Ishikawa (cell line): Measurements from ENCODE around the gene GALNT10.

Experiments used
- CEBPB ChIP-seq: IDR thresholded peaks from 2 replicates; pipeline ENCODE4 v1.6.1; 2012
- CREB1 ChIP-seq: IDR thresholded peaks from 2 replicates; pipeline ENCODE4 v1.6.1; 2012; ENCODE audit warnings: low read depth
- EGR1 ChIP-seq: IDR thresholded peaks from 2 replicates; pipeline ENCODE4 v1.6.1; 2012
- EP300 ChIP-seq: IDR thresholded peaks from 2 replicates; pipeline ENCODE4 v1.6.1; 2012; ENCODE audit warnings: borderline replicate concordance
- FOXM1 ChIP-seq: IDR thresholded peaks from 2 replicates; pipeline ENCODE4 v1.6.1; 2012; ENCODE audit warnings: low read depth, borderline replicate concordance
- MAX ChIP-seq: IDR thresholded peaks from 2 replicates; pipeline ENCODE4 v1.6.1; 2012
- NFIC ChIP-seq: IDR thresholded peaks from 2 replicates; pipeline ENCODE4 v1.6.1; 2012
- RAD21 ChIP-seq: IDR thresholded peaks from 2 replicates; pipeline ENCODE4 v1.6.1; 2012; ENCODE audit warnings: low read depth
- REST ChIP-seq: IDR thresholded peaks from 2 replicates; pipeline ENCODE4 v1.6.1; 2012; ENCODE audit warnings: low read depth, mild to moderate bottlenecking
- TAF1 ChIP-seq: IDR thresholded peaks from 2 replicates; pipeline ENCODE4 v1.6.1; 2012; ENCODE audit warnings: low read depth, mild to moderate bottlenecking
- TCF12 ChIP-seq: IDR thresholded peaks from 2 replicates; pipeline ENCODE4 v1.6.1; 2012; ENCODE audit warnings: low read depth
- TEAD4 ChIP-seq: IDR thresholded peaks from 2 replicates; pipeline ENCODE4 v1.6.1; 2012
- USF1 ChIP-seq: IDR thresholded peaks from 2 replicates; pipeline ENCODE4 v1.6.1; 2012
- YY1 ChIP-seq: IDR thresholded peaks from 2 replicates; pipeline ENCODE4 v1.6.1; 2012; ENCODE audit warnings: low read depth
- ZBTB7A ChIP-seq: IDR thresholded peaks from 2 replicates; pipeline ENCODE4 v1.6.1; 2012; ENCODE audit warnings: low read depth

The GALNT10 gene

GRCh38 chr5:154391788-154392187 is 201.3 kb downstream of the GALNT10 start:
- TF ChIP-seq REST = no peak
- peak; percentile 79 for TF ChIP-seq USF1
- TF ChIP-seq CEBPB = no peak

GRCh38 chr5:154393850-154394249 is 203.3 kb downstream of the GALNT10 start:
- TF ChIP-seq MAX = no peak
- no peak for TF ChIP-seq TCF12
- no peak for TF ChIP-seq CEBPB
- no peak for TF ChIP-seq EGR1
- TF ChIP-seq TAF1 = no peak
- TF ChIP-seq FOXM1 = no peak
- no peak for TF ChIP-seq TEAD4

- no peak for TF ChIP-seq RAD21
- TF ChIP-seq CREB1 = no peak
- TF ChIP-seq MAX = no peak
These were observed 203.8 kb downstream of the GALNT10 start for GRCh38 chr5:154394307-154394706.

- TF ChIP-seq USF1 (no peak), TAF1 (no peak), CEBPB (peak; percentile 73), MAX (peak; percentile 66; the same call in 1 of the 2 replicates), TCF12 (peak; percentile 59), FOXM1 (no peak), EP300 (0 out of 2 replicates have a peak, but pooled peaks have one; percentile 16), RAD21 (no peak), EGR1 (peak; percentile 77), YY1 (no peak), NFIC (peak; percentile 44), ZBTB7A (no peak), REST (no peak), TEAD4 (peak; percentile 29; the same call in 1 of the 2 replicates), CREB1 (no peak)
These were observed 205.0 kb downstream of the GALNT10 start for GRCh38 chr5:154395407-154396106.

GRCh38 chr5:154396128-154396527 is 205.6 kb downstream of the GALNT10 start:
- no peak for TF ChIP-seq NFIC
- TF ChIP-seq ZBTB7A = no peak
- no peak for TF ChIP-seq MAX
- TF ChIP-seq CEBPB = no peak
- no peak for TF ChIP-seq EP300
- TF ChIP-seq FOXM1 = no peak

- TF ChIP-seq USF1 = no peak
- TF ChIP-seq EP300 = no peak
- no peak for TF ChIP-seq REST
- no peak for TF ChIP-seq TEAD4
- no peak for TF ChIP-seq FOXM1
- no peak for TF ChIP-seq TCF12
- no peak for TF ChIP-seq CEBPB
These were observed 207.3 kb downstream of the GALNT10 start for GRCh38 chr5:154397652-154398406.
